HG03060 (cell line): ENCODE measurements around the gene CBLN1.

Experiments
- ATAC-seq: cut with Tn5 transposase; IDR thresholded peaks from one replicate; pipeline ENCODE4 v1.9.1; 2021; ENCODE audit warnings: low read depth, moderate number of reproducible peaks; ENCODE audit not compliant: unreplicated experiment

The CBLN1 gene

DNA sequence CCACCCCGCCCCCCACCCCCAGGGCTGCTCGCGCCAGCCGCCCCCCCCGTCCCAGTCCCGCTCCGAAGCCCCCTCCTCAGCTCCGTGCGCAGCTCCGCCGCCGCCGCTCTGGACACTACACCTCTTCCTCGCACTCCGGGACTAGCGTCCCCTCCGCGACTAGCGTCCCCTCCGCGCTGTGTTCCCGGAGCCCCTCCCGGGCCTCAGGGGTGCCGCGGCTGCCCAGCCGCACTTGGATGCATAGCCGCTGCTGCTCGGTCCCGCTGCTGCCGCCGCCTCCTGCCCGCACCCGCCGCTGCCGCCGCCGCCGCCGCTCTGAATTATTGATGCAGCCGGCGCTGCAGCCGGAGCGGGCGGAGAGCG, at the start of gene CBLN1:
TSS of gene CBLN1 (minus strand) at position 359 of the 363 bp plus-strand sequence. CDS start 373 bp downstream, outside the sequence.
- ATAC-seq = no peak

DNA sequence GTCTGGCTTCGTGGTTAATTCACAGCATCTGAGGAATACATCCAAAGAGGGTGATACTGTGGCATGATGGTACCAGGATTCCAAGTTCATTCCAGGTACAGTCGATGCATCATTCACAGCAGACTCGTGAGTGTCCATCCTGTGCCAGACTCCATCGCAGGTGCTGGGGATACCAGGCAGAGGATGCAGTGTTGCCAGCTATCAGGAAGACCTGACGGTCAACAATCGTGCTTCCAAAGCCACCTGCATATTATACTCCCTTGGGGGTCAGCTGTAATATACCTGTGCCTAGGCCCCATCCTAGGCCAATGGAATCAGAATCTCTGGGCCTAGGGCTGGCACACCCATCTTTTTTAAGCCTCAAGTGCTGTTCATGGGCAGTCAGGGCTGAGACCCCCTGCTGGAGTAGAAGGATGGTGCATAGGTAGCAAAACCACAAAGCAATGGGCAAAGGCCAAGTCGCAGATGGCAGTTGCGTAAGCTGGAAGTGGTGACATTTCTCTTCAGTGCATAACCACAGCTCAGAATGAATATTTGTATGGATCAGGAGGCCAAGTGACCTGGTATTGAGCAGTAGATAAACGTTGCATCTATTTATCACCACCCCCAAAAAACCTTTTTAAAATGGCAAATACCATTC, 49.0 kb upstream of the CBLN1 start:
- ATAC-seq = no peak

- no peak for ATAC-seq
Measured at GRCh38 chr16:49328325-49328724, 46.7 kb upstream of the CBLN1 start.

DNA sequence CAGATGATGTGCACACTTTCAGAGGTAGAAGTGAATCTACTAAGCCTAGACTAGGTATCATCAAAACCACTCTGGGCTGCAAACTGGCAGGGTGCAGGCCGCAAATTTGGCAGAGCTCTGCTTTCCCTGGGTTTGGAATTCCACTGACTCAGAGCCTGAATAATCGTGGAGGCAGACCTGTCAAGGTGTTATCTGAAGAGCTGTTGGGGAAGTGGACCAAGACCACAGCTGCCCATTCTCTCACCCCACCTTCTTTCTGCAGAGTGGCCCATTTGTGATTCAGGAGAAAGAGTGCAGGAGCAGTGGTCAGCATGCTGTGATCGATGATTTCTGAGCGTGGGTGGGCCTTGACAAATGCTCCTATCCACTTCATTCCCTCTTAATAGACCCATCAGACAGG, 45.8 kb upstream of the CBLN1 start:
- no peak for ATAC-seq

DNA sequence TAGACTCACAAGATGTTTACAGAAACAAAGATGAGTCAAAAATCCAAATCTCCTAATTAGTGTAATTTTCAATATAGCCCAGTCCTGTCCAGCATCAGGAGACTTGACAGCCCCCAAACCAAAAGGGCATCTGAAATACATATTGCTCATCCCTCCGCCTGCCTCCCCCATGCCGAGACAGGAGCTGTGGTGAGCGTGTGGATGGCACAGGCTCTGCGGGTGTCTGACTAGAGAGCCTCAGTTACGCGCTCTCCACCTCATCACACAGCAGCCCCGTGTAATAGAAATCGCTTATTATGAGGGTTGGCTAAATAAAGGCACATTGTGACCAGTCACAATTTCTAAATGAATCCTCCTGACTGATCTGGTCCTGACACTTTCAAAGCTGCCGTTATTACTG, 43.1 kb upstream of the CBLN1 start:
- ATAC-seq = no peak

- ATAC-seq = no peak
Measured at GRCh38 chr16:49315602-49316001, 34.0 kb upstream of the CBLN1 start.

DNA sequence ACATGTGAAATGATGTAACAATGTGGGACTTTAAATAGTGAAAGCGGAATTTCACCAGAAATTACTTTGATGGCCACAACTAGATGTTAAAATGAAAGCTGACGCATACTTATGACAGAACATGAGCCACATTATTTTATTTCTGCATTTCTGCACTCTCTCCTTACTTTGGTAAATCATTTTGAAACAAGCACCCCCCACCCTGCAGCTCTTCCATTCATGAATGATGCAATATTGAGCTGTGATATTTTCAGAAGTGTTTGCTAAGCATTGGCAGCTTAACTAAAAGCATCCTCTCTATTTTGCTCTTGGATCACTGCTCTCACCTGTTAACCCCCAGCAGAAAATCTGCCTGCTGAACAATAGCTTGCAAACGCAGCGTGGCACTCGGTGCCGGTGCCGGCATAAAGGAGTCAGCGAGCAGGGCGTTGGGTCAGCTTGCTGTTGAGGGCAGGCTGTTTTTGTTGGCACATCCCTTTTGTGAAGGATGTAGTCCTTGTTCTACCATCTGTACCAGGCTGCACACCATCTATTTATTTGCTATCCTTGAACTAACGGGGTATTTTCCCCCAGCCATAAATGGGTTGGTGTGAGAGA, 30.8 kb upstream of the CBLN1 start:
- no peak for ATAC-seq

DNA sequence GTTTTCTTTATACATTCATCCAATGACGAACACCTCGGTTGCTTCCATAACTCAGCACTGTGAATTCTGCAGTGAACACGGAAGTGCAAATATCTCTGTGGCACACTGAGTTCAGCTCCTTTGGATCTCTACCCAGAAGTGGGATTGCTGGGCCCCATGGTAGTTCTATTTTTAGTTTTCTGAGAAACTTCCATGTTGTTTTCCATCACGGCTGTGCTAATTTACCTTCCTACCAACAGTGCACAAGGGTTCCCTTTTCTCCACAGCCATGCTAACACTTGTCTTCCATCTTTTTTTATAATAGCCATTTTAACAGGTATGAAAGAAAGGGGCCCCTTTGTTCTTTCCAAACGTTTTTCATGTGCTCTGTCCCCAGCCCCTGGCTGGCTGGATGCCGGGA, 30.2 kb upstream of the CBLN1 start:
- no peak for ATAC-seq

DNA sequence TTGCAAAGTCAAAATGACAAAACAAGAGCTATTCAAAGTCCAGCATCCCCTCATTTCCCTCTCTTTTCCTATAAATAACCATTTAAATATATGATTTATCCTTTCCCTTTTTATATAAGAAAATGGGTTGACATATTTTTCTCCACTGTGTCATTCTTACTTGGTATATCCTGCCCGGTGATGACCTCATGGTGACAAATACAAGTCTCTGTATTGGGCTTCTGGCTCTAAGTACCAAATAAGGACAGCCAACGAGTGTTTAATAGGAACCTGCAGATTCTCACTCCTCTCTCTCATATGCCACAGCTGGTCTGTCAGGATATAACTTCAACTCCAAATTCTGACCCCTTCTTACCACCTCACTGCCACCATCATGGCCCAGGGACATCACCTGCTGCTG, 25.5 kb upstream of the CBLN1 start:
- ATAC-seq = no peak

GRCh38 chr16:49305406-49305805, 23.8 kb upstream of the CBLN1 start:
- no peak for ATAC-seq

DNA sequence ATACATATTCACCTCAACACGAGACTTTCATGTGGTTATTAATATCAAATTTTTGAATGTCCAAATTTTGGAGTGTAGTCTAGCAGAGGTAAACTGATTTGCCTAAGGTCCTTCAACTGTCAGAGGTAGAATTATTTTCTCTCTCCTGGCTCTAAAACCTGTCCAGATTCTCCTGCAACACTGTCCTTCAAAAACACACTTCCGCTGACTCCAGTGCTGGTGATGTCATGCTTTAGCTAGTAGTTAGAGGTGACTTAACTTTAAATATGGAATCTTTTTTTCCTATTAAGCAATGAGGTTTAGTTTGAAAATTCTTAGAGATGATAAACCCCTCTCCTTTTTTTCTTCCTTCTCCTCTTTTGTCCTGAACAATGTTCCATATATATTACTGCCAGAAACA, 10.8 kb upstream of the CBLN1 start:
- ATAC-seq = no peak

GRCh38 chr16:49287572-49287971, 5.9 kb upstream of the CBLN1 start:
- no peak for ATAC-seq

- no peak for ATAC-seq
Measured at GRCh38 chr16:49284962-49285361, 3.3 kb upstream of the CBLN1 start.

- ATAC-seq = no peak
Measured at GRCh38 chr16:49283376-49284049, 1.9 kb upstream of the CBLN1 start.

DNA sequence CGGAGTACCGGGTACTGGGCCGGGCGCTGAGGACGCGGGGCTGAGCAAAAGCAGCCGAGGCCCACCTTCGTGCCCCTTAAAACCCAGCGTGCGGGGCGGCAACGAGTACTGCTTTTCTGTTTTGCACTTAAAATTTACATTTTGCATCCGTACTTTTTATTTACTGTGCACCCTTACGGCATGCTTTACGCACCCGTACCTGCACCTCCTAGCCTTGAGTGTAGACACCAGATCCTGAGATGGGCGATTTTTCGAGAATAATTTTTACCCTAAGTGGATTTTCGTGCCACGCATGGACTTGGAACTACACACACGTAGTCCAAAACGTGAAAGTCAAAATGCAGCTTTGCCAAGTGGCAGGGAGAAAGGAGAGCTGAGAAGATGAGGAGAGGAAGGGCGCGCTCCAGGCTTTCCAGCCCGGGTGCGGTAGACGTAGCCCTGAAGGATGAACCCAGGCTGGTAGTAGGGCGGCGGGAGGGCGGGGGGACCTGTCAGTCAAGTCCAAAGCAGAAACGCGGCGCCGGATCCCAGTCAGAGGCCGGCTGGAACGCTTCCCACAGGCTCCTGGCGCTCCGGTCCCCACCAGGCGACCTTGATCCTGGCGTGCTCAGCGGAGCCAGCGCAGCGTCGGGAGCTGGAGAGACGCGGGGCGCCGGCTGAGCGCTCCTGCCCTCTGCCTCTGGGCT, 1.2 kb upstream of the CBLN1 start:
- no peak for ATAC-seq

- no peak for ATAC-seq
Measured at GRCh38 chr16:49281843-49282642, 405 bp upstream of the CBLN1 start.

GRCh38 chr16:49280841-49281371, 732 bp downstream of the CBLN1 start:
- no peak for ATAC-seq

DNA sequence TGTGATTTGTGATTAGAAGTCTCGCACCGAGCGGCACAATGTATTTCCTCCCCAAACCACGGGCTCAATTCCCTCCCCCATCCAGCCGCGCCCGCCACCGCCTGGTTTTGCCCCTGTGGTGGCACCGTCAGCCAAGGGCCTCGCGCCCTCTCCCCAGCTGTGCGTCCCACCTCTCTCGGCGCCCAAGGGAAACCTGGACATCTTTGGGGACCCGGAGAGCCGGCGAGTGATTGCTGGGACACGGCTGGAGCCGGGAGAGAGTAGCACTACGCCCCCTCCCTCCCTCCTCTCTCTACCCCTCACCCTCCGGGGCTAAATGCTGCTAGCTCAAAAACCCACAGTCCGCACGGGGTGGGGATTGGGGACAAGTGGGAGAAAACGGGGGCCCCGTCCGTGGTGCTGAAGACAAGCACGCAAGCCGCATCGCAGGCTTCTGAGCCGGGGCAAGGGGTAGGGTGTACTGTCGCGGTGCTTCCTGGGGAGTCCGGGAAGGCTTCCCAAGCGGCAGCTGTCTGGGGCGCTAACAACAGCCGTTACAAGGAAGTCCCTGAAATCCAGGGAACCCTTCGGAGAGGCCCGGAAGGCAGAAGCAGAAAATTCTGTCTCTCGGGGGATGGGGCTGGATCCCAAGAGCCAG, 1.4 kb downstream of the CBLN1 start:
- ATAC-seq = no peak

DNA sequence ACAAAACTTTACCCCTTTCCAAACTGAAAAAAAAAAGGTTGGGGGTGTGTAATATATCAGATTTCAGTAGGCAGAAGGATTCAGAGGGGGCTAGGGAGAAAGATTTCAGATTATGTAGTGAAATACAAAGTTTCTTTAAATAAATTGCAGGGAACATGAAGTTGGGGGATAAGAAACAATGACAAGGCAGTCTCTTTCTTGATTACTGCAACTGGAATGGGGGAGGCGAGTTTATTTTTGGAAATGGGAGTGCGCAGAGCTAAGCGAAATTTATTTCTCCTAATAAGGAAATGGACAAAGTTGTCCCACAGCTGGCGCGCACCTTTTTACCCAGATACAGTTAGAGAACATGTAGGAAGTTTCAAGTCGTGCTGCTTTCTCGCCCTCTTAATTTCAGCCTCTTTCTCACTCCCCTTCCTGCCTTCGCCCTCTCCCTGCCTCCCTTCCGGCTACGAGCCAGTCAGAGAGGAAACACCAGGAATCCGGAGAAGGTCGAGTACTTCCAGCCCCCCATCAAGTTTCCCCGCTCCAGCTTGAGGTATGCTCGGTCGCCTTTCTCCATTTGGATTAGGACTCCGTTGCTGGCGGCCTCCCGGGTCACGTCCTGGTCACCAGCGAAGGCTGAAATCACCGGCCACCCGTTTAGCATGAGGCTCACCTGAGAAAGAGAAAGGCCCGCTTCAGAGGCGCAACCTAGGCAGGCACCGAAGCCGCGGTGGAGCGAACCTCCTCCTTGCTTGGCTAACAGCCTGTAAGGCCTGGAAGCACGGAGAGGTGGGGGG, 2.5 kb downstream of the CBLN1 start:
- ATAC-seq = no peak

GRCh38 chr16:49278567-49278827, 3.1 kb downstream of the CBLN1 start:
- no peak for ATAC-seq
